Vagina (tissue), 2 donors: Measurements from ENCODE around the gene CRYBG1. TPM values are rescaled to one million over a fixed set of nuclear protein-coding genes. Genes with fewer than 3 reads are reported as not detected.
A peak's percentile ranks its signal among the peaks of the same experiment; 100 is the strongest.

Experiments used
- DNase-seq, 2 donors: peaks; one replicate each; pipeline ENCODE4 v3.0.0-alpha.2; 2017; ENCODE audit errors: extremely low spot score in 2 of 2
- H3K27ac ChIP-seq: fragments of 200-600 bp; sonication (generic); one replicate; pipeline ENCODE4 v1.5.1; 2019
- H3K27me3 ChIP-seq: fragments of 200-600 bp; sonication (generic); one replicate; pipeline ENCODE4 v1.5.1; 2019
- H3K36me3 ChIP-seq, 2 donors: fragments of 200-600 bp; sonication (generic); one replicate each; pipeline ENCODE4 v1.5.1; 2017 to 2019
- H3K4me1 ChIP-seq: fragments of 200-600 bp; sonication (generic); one replicate; pipeline ENCODE4 v1.5.1; 2019
- H3K4me3 ChIP-seq, 2 donors: fragments of 200-600 bp; sonication (generic); 1 replicate in 1 of 2; 2 replicates in 1 of 2; pipeline ENCODE4 v1.5.1; 2016 to 2019
- H3K9me3 ChIP-seq: fragments of 200-600 bp; sonication (generic); one replicate; pipeline ENCODE4 v1.5.1; 2019
- CTCF ChIP-seq, 3 experiments: fragments of 450-650 bp in 2 of 3; fragments of 200-600 bp in 1 of 3; sonication (generic) in 1 of 3; IDR thresholded peaks; one replicate each; pipeline ENCODE4 v1.5.1; 2017 to 2019; ENCODE audit warnings: antibody characterized with exemption in 3 of 3, mild to moderate bottlenecking in 2 of 3, moderate library complexity in 2 of 3
- POLR2A ChIP-seq, 2 donors: fragments of 450-650 bp; IDR thresholded peaks; one replicate each; pipeline ENCODE4 v1.6.1; 2017; ENCODE audit warnings: antibody characterized with exemption in 2 of 2, mild to moderate bottlenecking in 2 of 2, moderate library complexity in 2 of 2
- POLR2AphosphoS5 ChIP-seq, 2 donors: sonication (generic); formaldehyde crosslinking; IDR thresholded peaks; one replicate each; pipeline ENCODE4 v1.9.0; 2017; ENCODE audit warnings: antibody characterized with exemption in 2 of 2, mild to moderate bottlenecking in 2 of 2, low read depth in 1 of 2; ENCODE audit not compliant: insufficient read depth in 1 of 2
- intact Hi-C: fragments of 100-400 bp; cut with DNase I; formaldehyde crosslinking; loops from one replicate; pipeline ENCODE4 v1.15.1; 2023
- total RNA-seq: library from RNA; depleted of rRNA; stranded (reverse); fragments of >200 nt; gene quantifications from one replicate; pipeline ENCODE4 v1.2.3, GENCODE V29; 2016

CRYBG1 gene
- total RNA-seq, 1 donor from 2014 or later = 46.7 TPM

- H3K4me1 ChIP-seq = no peaks in the 10 kb centered on the region
- DNase-seq = no peak
- no peaks in the 10 kb centered on the region for H3K27me3 ChIP-seq
- H3K9me3 ChIP-seq = no peaks in the 10 kb centered on the region
- H3K4me3 ChIP-seq = no peak overlapping the region
- H3K27ac ChIP-seq = no peak overlapping the region
- TF ChIP-seq POLR2AphosphoS5 (IDR thresholded peaks at IDR 0.05; ENCODE audit: insufficient read depth in 1 of 2, low read depth in 1 of 2) (no peak), POLR2A (IDR thresholded peaks at IDR 0.05) (no peak), CTCF (IDR thresholded peaks at IDR 0.05) (no peak)
- no peaks in the 10 kb centered on the region for H3K36me3 ChIP-seq
- intact Hi-C loops = no loop called here
Observed at GRCh38 chr6:106502559-106502958, 142.0 kb downstream of the CRYBG1 start.

- no peak for DNase-seq
- Histone ChIP-seq H3K27me3 (no peaks in the 10 kb centered on the region), H3K4me3 (no peak overlapping the region), H3K27ac (no peak overlapping the region), H3K4me1 (peaks cover 32% of the 10 kb centered on the region), H3K36me3 (no peaks in the 10 kb centered on the region), H3K9me3 (no peaks in the 10 kb centered on the region)
- TF ChIP-seq POLR2AphosphoS5 (IDR thresholded peaks at IDR 0.05; ENCODE audit: insufficient read depth in 1 of 2, low read depth in 1 of 2) (no peak), POLR2A (IDR thresholded peaks at IDR 0.05) (no peak), CTCF (IDR thresholded peaks at IDR 0.05) (no peak)
- intact Hi-C loops = no loop called here
Observed at GRCh38 chr6:106508277-106508676, 147.8 kb downstream of the CRYBG1 start.

- intact Hi-C loops = no loop called here
- Histone ChIP-seq H3K4me3 (no peak overlapping the region), H3K27ac (no peak overlapping the region), H3K4me1 (peaks cover 37% of the 10 kb centered on the region), H3K36me3 (no peaks in the 10 kb centered on the region), H3K27me3 (no peaks in the 10 kb centered on the region), H3K9me3 (no peaks in the 10 kb centered on the region)
- DNase-seq = no peak
- TF ChIP-seq POLR2AphosphoS5 (IDR thresholded peaks at IDR 0.05; ENCODE audit: insufficient read depth in 1 of 2, low read depth in 1 of 2) (peak in 1 of 2 donors; percentile 71), POLR2A (IDR thresholded peaks at IDR 0.05) (no peak)
Observed at GRCh38 chr6:106508834-106509233, 148.3 kb downstream of the CRYBG1 start.

GRCh38 chr6:106509420-106510089, 149.0 kb downstream of the CRYBG1 start:
- Histone ChIP-seq H3K4me3 (peak overlapping the region; percentile 46 to 71), H3K9me3 (no peaks in the 10 kb centered on the region), H3K36me3 (no peaks in the 10 kb centered on the region), H3K27ac (no peak overlapping the region), H3K4me1 (peaks cover 42% of the 10 kb centered on the region), H3K27me3 (no peaks in the 10 kb centered on the region)
- no peak for DNase-seq
- TF ChIP-seq POLR2A (IDR thresholded peaks at IDR 0.05) (no peak), CTCF (IDR thresholded peaks at IDR 0.05) (no peak), POLR2AphosphoS5 (IDR thresholded peaks at IDR 0.05; ENCODE audit: insufficient read depth in 1 of 2, low read depth in 1 of 2) (no peak)
- intact Hi-C loops = no loop called here

GRCh38 chr6:106510090-106510970, 149.8 kb downstream of the CRYBG1 start:
- Histone ChIP-seq H3K27ac (no peak overlapping the region), H3K27me3 (no peaks in the 10 kb centered on the region), H3K36me3 (no peaks in the 10 kb centered on the region), H3K4me1 (peaks cover 45% of the 10 kb centered on the region), H3K4me3 (peak overlapping the region; percentile 46 to 71), H3K9me3 (no peaks in the 10 kb centered on the region)
- TF ChIP-seq CTCF (IDR thresholded peaks at IDR 0.05) (no peak), POLR2AphosphoS5 (IDR thresholded peaks at IDR 0.05; ENCODE audit: insufficient read depth in 1 of 2, low read depth in 1 of 2) (peak in 1 of 2 donors; percentile 55)
- intact Hi-C loops = no loop called here
- no peak for DNase-seq
